Skin of body (tissue), 2 donors: ENCODE measurements around the gene FLG2. TPM values are rescaled to one million over a fixed set of nuclear protein-coding genes. Genes with fewer than 3 reads are reported as not detected.

Experiments
- DNase-seq: peaks from one replicate; lab custom pipeline; 2025; lab: John Stamatoyannopoulos, UW
- total RNA-seq: library from RNA; depleted of rRNA; stranded (reverse); fragments of >200 nt; gene quantifications from one replicate; pipeline ENCODE4 v1.2.3, GENCODE V29; 2014

The FLG2 gene
- 139 TPM for total RNA-seq

GRCh38 chr1:152359906-152360305, at the start of gene FLG2:
TSS of gene FLG2 (minus strand) at chr1:152360006. CDS start at chr1:152358884, 1,122 bp downstream.
- no peak for DNase-seq

GRCh38 chr1:152408664-152409063, 48.9 kb upstream of the FLG2 start:
- DNase-seq = no peak

DNA sequence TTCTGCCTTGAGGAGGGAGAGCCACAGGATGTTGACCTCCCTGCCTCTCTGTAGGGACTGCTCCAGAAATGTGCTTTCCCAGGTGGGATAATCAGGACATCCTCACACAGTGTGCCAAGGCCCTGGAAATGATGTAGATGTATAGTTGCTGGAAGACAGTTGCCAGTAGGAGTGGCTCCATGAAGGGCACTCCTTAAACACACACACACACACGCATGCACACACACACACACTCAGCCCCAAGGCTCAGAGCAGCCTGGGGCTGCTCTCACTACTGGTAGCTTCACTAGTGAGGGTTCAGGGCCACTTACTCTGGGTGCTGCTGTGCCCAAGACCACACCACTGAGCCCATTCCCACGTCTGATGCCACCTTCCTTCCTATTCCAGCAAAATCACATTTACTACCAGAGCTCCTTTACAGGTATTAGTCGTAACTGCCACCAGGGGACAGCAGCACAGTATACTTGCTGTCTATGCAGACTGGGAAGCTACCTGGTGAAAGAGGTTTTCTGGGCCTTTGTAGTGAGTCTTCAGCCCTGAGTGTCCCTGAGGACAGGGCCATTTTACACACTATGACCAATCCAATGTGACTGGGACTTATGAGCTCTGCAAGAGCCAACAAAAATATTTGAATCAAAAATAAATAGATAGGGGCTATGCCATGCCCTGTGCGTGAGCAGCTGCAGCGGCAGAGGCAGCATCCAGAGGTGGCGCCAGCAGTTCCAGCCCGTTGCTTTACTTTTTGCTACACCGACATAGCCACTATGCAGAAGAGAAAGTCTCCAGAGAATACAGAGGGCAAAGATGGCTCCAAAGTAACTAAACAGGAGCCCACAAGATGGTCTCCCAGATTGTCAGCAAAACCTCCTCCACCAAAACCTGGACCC, 39.2 kb upstream of the FLG2 start:
- DNase-seq = no peak

DNA sequence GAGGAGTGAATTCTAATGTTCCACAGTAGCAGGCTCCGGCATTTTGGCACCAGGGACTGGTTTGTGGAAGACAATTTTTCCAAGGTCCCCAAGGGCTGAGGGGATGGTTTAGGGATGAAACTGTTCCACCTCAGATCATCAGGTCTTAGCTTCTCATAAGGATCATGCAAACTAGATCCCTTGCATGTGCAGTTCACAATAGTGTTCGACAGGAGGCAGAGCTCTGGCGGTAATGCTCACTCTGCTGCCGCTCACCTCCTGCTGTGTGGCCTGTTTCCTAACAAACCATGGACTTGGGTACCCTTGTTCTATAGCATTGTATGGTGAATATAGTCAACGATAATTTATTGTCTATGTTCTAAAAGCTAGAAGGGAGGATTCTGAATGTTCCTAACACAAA, 37.7 kb upstream of the FLG2 start:
- no peak for DNase-seq

- DNase-seq = no peak
Observed at GRCh38 chr1:152394151-152394550, 34.3 kb upstream of the FLG2 start.

DNA sequence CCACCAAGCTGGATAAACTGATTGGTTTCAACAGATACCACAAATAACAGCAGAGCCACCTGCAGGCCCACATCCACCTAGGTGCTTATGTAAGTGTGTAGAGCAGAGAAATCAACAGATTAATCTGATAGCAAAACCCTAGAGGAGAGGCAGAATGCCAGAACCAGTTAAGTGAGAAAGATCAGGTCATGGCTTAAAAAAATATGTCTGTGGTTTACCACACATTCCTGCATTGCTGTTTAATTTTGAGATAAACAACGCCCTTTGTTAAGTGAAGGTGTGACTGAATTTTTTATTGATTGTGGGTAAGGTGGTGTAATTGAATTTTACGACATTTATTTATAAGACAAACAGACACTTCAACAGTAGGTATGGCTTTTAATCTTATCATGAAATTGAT, 33.1 kb upstream of the FLG2 start:
- DNase-seq = no peak

GRCh38 chr1:152388889-152389288, 29.1 kb upstream of the FLG2 start:
- no peak for DNase-seq

GRCh38 chr1:152386940-152387339, 27.1 kb upstream of the FLG2 start:
- DNase-seq = no peak

- no peak for DNase-seq
Observed at GRCh38 chr1:152380932-152381331, 21.1 kb upstream of the FLG2 start.

- no peak for DNase-seq
Observed at GRCh38 chr1:152374451-152374850, 14.6 kb upstream of the FLG2 start.

DNA sequence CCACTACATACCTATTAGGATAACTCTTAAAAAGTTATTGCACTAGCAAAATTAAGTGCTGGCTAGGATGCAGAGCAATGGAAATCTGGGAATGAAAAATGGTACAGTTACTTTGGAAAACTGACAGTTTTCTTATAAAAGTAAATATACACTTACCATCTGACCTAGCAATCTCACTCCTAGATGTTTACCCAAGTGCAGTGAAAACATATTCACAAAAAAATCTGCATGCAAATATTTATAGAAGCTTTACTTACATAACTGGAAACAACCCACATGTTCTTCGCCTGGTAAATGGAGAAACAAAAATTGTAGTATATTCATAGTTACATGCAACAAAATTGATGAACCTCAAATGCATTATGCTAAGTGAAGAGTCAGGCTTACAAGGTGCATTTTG, 12.9 kb upstream of the FLG2 start:
- no peak for DNase-seq

GRCh38 chr1:152367436-152367835, 7.6 kb upstream of the FLG2 start:
- no peak for DNase-seq

DNA sequence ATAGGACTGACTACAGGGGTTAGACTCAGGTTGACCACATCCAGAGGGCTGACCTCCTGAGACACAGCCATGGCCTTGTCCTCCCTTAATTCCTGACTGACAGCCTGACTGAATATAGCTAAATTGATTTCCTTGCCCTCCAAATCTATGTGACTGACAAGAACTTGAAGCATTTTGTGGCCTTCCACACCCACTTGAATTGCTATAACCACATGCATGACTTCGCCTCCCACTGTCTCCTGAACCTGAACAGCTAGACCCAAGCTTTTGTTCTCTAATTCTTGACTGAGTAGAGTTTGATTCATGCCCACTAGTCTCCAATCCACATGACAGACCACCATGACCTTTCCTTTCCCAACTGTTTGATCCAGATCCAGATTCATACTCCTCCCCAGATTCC, 3.1 kb downstream of the FLG2 start:
- no peak for DNase-seq

GRCh38 chr1:152349611-152350010, 10.2 kb downstream of the FLG2 start:
- no peak for DNase-seq

DNA sequence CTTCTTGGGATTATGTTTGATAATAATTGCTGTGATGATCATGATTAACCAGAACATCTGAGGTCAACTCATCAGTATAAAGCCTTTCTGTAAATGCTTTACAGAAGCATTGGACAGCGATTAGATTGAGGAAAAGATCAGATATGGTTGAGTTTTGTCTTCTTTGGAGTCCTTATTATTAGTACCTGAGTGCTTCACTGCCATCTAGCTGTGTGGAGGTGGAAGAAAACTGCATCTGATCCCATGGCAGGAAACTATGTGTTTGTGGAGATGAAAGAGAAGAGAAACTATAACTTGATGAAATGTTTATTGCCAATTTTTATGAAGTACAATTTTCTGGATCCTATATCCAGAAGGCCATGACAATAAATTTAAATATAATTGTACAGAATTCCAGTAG, 11.4 kb downstream of the FLG2 start:
- no peak for DNase-seq

- peak; percentile 10 for DNase-seq
Observed at GRCh38 chr1:152347116-152347728, 12.6 kb downstream of the FLG2 start.

GRCh38 chr1:152344438-152344837, 15.4 kb downstream of the FLG2 start:
- no peak for DNase-seq

- DNase-seq = peak; percentile 48
Observed at GRCh38 chr1:152343006-152343405, 16.8 kb downstream of the FLG2 start.

DNA sequence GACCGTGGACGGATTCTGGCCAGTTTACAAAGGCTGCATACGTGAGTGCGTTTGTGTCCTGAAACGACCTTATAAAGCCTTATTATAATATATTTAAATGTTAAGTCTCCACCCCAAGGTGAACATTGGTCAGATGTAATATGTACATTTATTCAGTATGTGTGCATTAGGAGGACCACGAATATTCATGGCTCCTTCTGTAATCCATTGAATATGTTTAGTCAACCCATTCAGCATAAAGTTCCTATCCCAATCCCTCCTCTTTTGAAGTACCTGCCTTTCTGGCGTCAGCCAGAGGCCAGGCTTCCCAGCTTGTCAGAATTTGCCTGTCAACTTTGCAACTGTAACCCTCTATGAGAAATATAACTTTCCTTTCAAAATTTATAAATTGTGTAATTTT, 24.4 kb downstream of the FLG2 start:
- no peak for DNase-seq

DNA sequence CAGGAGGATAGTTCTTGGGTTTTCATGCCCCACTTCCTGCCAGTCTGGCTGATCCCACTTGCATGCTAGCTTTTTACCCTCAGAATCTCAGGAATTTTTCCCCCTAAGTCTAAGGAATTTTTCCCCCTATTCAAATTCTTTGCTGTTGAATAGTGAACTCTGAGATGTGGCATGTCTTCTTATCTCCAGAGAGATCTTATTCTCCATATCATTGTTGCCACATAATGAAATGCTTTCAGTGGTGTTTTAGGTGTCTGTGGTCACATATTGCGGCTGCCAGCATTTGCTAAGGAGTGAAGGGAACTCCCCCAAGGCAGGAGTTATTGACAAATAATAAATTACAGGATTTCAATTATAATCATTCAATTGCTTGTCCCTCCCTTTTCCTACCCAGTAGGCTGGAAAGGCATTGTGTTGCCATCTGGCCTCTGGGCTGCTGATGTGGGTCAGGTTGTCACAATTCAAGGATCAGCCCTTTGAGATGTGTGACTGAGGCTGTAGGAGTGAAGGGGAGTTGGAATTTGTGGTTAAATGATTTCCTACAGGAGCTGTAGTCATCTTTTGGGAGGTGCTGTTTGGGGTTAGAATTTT, 30.9 kb downstream of the FLG2 start:
- DNase-seq = no peak

DNA sequence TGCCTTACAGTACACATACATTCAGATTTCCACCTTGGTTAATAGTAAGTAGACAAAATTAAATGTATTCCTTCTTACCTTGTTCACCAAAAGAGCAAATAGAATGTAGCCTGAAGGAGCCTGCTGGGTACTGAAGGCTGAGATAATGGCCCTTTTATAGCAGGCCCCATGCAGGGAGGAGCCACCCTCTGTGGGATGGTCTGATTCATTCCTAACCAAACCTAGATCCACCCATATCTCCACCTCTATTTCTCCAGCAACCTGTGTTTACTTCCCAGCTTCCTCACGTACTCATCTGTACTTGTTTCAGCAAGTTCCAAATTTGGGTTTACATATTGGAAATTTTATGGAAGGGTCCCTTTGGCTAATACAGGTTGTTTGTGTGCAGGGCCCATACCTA, 34.7 kb downstream of the FLG2 start, which contains the start of gene FLG:
Gene FLG (minus strand): TSS at position 129 of the 400 bp plus-strand sequence. CDS start 9,783 bp downstream, outside the sequence.
- no peak for DNase-seq

DNA sequence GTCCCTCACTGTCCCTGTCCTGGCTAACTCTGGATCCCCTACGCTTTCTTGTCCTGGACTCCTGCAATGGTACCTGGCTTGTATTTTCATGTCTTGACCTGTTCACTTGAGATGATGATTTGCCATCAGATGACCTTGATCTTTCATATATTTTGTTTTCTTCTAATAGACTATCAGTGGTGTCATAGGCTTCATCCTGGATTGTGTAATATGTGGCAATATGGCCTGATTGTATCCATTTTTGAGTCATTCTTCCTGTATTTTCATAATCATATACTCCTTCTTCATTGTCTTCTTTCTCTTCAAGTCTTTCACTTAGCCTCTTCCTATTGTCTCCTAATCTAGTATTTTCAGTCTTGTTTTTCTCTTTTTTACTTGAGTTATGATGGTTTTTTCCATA, 45.8 kb downstream of the FLG2 start:
- no peak for DNase-seq
